HG02852 (cell line): Measurements from ENCODE around the gene SCFD1.

ENCODE experiments used
- ATAC-seq: cut with Tn5 transposase; IDR thresholded peaks from one replicate; pipeline ENCODE4 v1.9.1; 2021; ENCODE audit warnings: mild to moderate bottlenecking, moderate library complexity; ENCODE audit not compliant: unreplicated experiment

Gene SCFD1

GRCh38 chr14:30753452-30753851 lies 131.3 kb downstream of the SCFD1 start:
- no peak for ATAC-seq

- ATAC-seq: no peak
Measured at GRCh38 chr14:30754778-30755177, 132.7 kb downstream of the SCFD1 start.

- no peak for ATAC-seq
Measured at GRCh38 chr14:30756594-30756993, 134.5 kb downstream of the SCFD1 start.

GRCh38 chr14:30757082-30757481 lies 135.0 kb downstream of the SCFD1 start:
- no peak for ATAC-seq

- no peak for ATAC-seq
Measured at GRCh38 chr14:30759172-30760125, 137.3 kb downstream of the SCFD1 start.

- no peak for ATAC-seq
Measured at GRCh38 chr14:30763891-30764290, 141.8 kb downstream of the SCFD1 start.

DNA sequence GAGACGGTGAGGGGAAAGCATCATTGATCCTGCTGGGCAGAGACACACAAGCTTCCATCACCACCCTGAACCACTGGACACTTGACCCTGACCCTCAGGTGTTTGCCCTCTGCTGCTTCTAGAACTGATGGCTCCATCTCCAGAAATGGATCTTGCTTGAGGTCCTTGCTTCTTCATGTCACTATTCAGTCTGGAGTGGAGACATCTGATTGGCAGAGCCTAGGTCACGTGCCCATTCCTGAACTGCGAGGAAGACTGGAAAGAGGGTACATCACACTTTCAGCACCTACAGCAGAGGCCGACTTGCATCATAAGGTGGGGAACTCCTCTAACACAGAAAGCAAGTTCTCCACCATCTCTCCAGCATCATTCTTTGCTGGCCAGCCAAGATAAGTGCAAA lies 145.5 kb downstream of the SCFD1 start:
- no peak for ATAC-seq

- ATAC-seq: no peak
Measured at GRCh38 chr14:30768791-30769190, 146.7 kb downstream of the SCFD1 start.

- ATAC-seq: no peak
Measured at GRCh38 chr14:30770376-30770775, 148.3 kb downstream of the SCFD1 start.

- no peak for ATAC-seq
Measured at GRCh38 chr14:30771595-30771994, 149.5 kb downstream of the SCFD1 start.

DNA sequence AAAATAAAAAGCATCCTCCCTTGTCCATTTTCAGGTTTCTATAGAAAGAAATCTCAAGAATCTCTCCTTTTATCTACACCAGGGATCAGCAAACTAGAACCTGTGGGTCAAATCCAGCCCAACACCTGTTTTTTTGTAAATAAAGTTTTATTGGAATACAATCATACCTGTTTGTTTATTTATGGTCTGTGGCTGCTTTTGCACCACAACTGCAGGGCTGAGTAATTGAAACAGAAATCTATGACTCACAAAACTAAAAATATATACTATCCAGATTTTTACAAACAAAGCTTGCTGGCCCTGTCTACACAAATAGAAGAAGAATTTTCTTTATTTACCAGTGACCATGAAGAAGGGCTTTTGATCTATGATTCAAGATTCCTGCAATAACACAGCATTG lies 157.1 kb downstream of the SCFD1 start:
- no peak for ATAC-seq
